Tibial nerve (tissue), 4 donors: ENCODE data around the gene PRM2.

Experiments
- EP300 ChIP-seq, 2 donors: sonication (generic); formaldehyde crosslinking; IDR thresholded peaks; one replicate each; pipeline ENCODE4 v1.6.1; 2017; ENCODE audit warnings: antibody characterized with exemption in 2 of 2, mild to moderate bottlenecking in 1 of 2
- POLR2A ChIP-seq, 2 donors: fragments of 450-650 bp; IDR thresholded peaks; one replicate each; pipeline ENCODE4 v1.6.1; 2017; ENCODE audit warnings: antibody characterized with exemption in 2 of 2, mild to moderate bottlenecking in 2 of 2, moderate library complexity in 2 of 2
- TF ChIP-seq, protein P1 (sequence below), 5 experiments: fragments of 200-600 bp in 3 of 5; fragments of 450-650 bp in 2 of 5; sonication (generic) in 3 of 5; IDR thresholded peaks; one replicate each; pipeline ENCODE4 v1.5.1; 2016 to 2019; ENCODE audit warnings: antibody characterized with exemption in 5 of 5, mild to moderate bottlenecking in 3 of 5, moderate library complexity in 2 of 5

DNA sequence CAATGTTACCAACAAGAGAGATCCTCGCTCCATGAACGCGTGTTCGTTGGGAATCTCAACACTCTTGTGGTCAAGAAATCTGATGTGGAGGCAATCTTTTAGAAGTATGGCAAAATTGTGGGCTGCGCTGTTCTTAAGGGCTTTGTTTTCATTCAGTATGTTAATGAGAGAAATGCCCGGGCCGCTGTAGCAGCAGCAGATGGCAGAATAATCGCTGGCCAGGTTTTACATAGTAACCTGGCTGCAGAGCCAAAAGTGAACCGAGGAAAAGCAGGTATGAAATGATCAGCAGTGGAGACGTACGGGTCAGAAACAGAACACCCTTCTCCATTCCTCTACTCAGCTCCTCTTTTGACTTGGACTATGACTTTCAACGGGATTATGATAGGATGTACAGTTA is 33.6 kb downstream of the PRM2 start:
- TF ChIP-seq, protein P1, sequence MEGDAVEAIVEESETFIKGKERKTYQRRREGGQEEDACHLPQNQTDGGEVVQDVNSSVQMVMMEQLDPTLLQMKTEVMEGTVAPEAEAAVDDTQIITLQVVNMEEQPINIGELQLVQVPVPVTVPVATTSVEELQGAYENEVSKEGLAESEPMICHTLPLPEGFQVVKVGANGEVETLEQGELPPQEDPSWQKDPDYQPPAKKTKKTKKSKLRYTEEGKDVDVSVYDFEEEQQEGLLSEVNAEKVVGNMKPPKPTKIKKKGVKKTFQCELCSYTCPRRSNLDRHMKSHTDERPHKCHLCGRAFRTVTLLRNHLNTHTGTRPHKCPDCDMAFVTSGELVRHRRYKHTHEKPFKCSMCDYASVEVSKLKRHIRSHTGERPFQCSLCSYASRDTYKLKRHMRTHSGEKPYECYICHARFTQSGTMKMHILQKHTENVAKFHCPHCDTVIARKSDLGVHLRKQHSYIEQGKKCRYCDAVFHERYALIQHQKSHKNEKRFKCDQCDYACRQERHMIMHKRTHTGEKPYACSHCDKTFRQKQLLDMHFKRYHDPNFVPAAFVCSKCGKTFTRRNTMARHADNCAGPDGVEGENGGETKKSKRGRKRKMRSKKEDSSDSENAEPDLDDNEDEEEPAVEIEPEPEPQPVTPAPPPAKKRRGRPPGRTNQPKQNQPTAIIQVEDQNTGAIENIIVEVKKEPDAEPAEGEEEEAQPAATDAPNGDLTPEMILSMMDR (IDR thresholded peaks at IDR 0.05), result no peak
- TF ChIP-seq POLR2A (IDR thresholded peaks at IDR 0.05) (no peak), EP300 (IDR thresholded peaks at IDR 0.05) (no peak)
